ENCODE results near the gene ZSWIM5.

Gene ZSWIM5

DNA sequence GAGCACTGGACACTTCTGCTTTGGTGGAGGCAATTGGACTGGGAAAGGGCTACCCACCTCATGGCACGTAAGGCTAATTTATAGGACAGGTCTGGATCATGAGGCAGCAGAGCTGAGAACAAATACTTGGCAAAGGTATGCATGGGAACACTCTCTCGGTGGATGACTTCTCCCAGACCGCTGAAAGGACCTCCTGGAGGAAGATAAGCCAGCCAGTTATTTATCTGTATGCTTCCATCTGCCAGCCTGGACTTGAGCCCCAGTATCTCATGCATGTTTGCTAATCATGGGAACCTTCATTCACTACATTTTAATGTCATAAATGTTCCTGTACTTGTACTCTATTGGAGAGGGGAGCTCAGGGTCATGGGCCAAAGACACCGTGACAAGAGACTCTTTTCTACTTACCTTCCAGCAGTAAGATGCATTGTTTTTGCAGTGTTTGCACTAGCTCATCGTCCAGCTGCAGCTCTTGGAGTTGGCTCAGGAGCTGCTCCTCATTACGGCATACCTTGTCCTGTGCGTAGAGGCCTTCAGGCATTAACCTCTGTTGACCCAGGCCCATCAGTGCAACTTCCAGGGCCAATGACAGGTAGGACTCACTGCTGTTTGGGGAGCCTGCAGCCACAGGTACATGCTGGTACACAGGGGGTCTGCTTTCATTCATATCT, 170.6 kb downstream of the ZSWIM5 start:
- DNase-seq: no peak
- Histone ChIP-seq H3K27me3 (no peaks in the 10 kb centered on the region), H3K36me3 (peaks cover 0 to 27% (median 17%) of the 10 kb centered on the region in 3 donors), H3K9me3 (no peaks in the 10 kb centered on the region), H3K4me3 (no peak overlapping the region), H3K4me1 (no peaks in the 10 kb centered on the region), H3K27ac (no peak overlapping the region)
- TF ChIP-seq, protein P1, sequence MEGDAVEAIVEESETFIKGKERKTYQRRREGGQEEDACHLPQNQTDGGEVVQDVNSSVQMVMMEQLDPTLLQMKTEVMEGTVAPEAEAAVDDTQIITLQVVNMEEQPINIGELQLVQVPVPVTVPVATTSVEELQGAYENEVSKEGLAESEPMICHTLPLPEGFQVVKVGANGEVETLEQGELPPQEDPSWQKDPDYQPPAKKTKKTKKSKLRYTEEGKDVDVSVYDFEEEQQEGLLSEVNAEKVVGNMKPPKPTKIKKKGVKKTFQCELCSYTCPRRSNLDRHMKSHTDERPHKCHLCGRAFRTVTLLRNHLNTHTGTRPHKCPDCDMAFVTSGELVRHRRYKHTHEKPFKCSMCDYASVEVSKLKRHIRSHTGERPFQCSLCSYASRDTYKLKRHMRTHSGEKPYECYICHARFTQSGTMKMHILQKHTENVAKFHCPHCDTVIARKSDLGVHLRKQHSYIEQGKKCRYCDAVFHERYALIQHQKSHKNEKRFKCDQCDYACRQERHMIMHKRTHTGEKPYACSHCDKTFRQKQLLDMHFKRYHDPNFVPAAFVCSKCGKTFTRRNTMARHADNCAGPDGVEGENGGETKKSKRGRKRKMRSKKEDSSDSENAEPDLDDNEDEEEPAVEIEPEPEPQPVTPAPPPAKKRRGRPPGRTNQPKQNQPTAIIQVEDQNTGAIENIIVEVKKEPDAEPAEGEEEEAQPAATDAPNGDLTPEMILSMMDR (IDR thresholded peaks at IDR 0.05): no peak
- intact Hi-C loops (cut with DNase I; ENCODE audit: low total_unique reads): no loop called here

DNA sequence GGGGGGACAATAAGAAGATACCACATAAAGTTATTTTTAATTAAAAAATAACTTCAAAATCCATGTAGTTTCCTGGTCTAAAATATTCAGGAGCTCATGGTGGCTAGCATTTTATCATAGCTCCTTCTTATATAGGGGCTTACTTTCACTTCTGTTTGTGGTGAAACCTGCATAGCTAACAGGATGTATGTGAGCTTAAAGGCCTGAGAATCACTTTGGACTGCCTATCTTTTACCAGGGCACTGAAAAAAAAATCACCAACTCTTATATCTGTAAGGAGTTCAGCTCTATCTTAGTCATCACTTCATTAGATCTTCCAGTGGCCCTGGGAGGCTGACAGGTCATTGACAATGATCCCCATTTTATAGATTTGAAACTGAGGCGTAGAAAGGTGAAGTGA, 173.0 kb downstream of the ZSWIM5 start:
- H3K4me3 ChIP-seq: no peak overlapping the region
- no peaks in the 10 kb centered on the region for H3K27me3 ChIP-seq
- no peak for DNase-seq
- H3K36me3 ChIP-seq: peaks cover 0 to 27% (median 17%) of the 10 kb centered on the region in 3 donors
- no peak overlapping the region for H3K27ac ChIP-seq
- intact Hi-C loops (cut with DNase I; ENCODE audit: low total_unique reads): no loop called here
- H3K4me1 ChIP-seq: no peaks in the 10 kb centered on the region
- H3K9me3 ChIP-seq: no peaks in the 10 kb centered on the region
- TF ChIP-seq, protein P1 (IDR thresholded peaks at IDR 0.05): no peak

DNA sequence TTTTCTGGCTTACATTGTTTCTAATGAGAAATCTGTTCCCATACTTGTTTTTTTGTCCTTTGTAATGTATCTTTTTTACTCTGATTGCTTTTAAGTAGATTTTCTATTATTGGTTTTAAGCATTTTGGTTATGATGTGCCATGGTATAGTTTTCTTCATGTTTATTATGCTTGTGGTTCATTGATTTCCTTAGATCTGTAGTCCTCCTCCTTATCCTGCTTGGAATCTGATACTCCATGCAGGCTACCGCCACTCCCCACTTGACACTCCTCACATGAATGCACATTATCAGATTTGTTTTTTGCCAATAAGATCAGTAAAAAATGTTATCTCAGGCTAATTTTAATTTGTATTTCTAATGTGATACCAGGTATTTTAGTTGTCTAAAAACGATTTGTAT, 173.6 kb downstream of the ZSWIM5 start:
- no peaks in the 10 kb centered on the region for H3K4me1 ChIP-seq
- no peak for DNase-seq
- no peak overlapping the region for H3K27ac ChIP-seq
- H3K36me3 ChIP-seq: peaks cover 0 to 27% (median 17%) of the 10 kb centered on the region in 3 donors
- no peak overlapping the region for H3K4me3 ChIP-seq
- H3K9me3 ChIP-seq: no peaks in the 10 kb centered on the region
- intact Hi-C loops (cut with DNase I; ENCODE audit: low total_unique reads): no loop called here
- H3K27me3 ChIP-seq: no peaks in the 10 kb centered on the region
- TF ChIP-seq, protein P1 (IDR thresholded peaks at IDR 0.05): no peak

DNA sequence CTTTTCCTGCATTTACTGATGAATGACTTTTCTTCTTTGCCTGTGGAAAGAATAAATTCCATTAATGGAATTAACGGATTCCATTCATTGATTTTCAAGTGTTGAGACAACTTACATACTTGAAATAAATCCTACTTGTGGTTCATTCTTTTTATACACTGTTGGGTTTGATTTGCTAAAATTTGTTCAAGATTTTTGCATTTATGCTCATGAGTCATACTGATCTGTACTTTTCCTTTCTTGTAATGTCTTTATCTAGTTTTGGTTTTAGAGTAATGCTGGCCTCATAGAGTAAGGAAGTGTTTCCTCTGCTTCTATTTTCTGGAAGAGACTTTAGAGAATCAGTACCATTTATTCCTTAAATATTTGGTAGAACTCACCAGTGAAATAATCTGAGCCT, 180.0 kb downstream of the ZSWIM5 start:
- no peaks in the 10 kb centered on the region for H3K36me3 ChIP-seq
- intact Hi-C loops (cut with DNase I; ENCODE audit: low total_unique reads): no loop called here
- TF ChIP-seq, protein P1 (IDR thresholded peaks at IDR 0.05): no peak
- H3K27ac ChIP-seq: no peak overlapping the region
- DNase-seq: no peak
- no peaks in the 10 kb centered on the region for H3K4me1 ChIP-seq
- H3K9me3 ChIP-seq: no peaks in the 10 kb centered on the region
- no peaks in the 10 kb centered on the region for H3K27me3 ChIP-seq
- H3K4me3 ChIP-seq: no peak overlapping the region

DNA sequence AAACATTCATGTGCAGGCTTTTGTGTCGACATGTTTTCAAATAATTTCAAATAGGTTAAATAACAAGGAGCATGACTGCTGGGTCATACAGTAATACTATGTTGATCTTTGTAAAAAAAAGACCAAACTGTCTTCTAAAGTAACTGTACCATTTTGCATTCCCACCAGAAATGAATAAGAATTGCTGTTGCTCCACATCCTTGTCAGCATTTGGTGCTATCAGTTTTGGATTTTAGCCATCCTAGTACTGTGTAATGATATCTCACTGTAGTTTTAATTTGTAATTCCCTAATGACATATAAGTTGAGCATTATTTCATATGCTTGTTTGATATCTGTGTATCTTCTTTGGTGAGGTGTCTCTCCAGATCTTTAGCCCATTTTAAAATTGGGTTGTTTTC, 182.7 kb downstream of the ZSWIM5 start:
- H3K4me3 ChIP-seq: no peak overlapping the region
- no peaks in the 10 kb centered on the region for H3K36me3 ChIP-seq
- intact Hi-C loops (cut with DNase I; ENCODE audit: low total_unique reads): no loop called here
- no peak overlapping the region for H3K27ac ChIP-seq
- TF ChIP-seq, protein P1 (IDR thresholded peaks at IDR 0.05): no peak
- no peaks in the 10 kb centered on the region for H3K9me3 ChIP-seq
- no peak for DNase-seq
- H3K27me3 ChIP-seq: no peaks in the 10 kb centered on the region
- H3K4me1 ChIP-seq: peaks cover 0 to 1% (median 0%) of the 10 kb centered on the region in 4 donors

All from tibial artery (tissue), 4 donors.